Body of pancreas (tissue), 4 donors: Measurements from ENCODE around the gene DSCAM.

ENCODE experiments used
- CTCF ChIP-seq, 7 experiments: fragments of 450-650 bp in 4 of 7; fragments of 200-600 bp in 3 of 7; sonication (generic) in 3 of 7; IDR thresholded peaks; one replicate each; pipeline ENCODE4 v1.5.1; 2016 to 2019; ENCODE audit warnings: antibody characterized with exemption in 7 of 7
- POLR2A ChIP-seq, 3 donors: fragments of 450-650 bp; IDR thresholded peaks; one replicate each; pipeline ENCODE4 v1.6.1; 2016; ENCODE audit warnings: antibody characterized with exemption in 3 of 3, mild to moderate bottlenecking in 2 of 3

DNA sequence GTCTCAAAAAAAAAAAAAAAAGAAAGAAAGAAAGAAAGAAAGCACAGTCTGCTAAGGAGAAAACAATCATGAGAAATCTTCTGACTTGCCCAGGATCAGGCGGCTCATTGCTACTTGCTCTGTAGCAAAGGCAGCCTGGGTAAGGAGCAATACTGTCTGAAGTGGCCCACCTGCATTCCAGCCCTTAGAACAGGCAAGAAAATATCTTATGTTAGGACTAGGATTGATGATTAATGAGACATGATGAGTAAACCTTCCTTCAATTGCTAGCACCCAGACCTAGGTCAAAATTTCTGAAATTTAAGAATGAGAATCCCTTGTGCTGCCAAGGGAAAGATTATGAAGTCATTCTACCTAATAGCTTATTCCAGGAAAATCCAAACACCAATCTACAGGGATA lies 140.8 kb downstream of the DSCAM start:
- TF ChIP-seq POLR2A (IDR thresholded peaks at IDR 0.05) (no peak), CTCF (IDR thresholded peaks at IDR 0.05) (no peak)
